HCT116 (cell line): ENCODE results near the gene CD19.

ENCODE experiments used
- CTCF ChIP-seq, 3 experiments: fragments of 200-600 bp in 1 of 3; sonication (generic) in 1 of 3; IDR thresholded peaks in 2 of 3; conservative IDR thresholded peaks in 1 of 3; 2 replicates each; pipeline ENCODE4 v1.5.1; 2012 to 2017; ENCODE audit warnings: low read depth in 2 of 3, low read length in 2 of 3, antibody characterized with exemption in 1 of 3, borderline replicate concordance in 1 of 3, control low read depth in 1 of 3, mild to moderate bottlenecking in 1 of 3, mixed read lengths in 1 of 3, mixed run types in 1 of 3, moderate library complexity in 1 of 3; ENCODE audit not compliant: insufficient read depth in 1 of 3
- POLR2AphosphoS5 ChIP-seq: IDR thresholded peaks from 2 replicates; pipeline ENCODE4 v1.6.1; 2011; ENCODE audit warnings: mild to moderate bottlenecking, low read depth, low read length, moderate library complexity
- TF ChIP-seq, protein P1 (sequence below): IDR thresholded peaks from 2 replicates; pipeline ENCODE4 v1.6.1; 2012; ENCODE audit warnings: low read depth

- TF ChIP-seq, protein P1, sequence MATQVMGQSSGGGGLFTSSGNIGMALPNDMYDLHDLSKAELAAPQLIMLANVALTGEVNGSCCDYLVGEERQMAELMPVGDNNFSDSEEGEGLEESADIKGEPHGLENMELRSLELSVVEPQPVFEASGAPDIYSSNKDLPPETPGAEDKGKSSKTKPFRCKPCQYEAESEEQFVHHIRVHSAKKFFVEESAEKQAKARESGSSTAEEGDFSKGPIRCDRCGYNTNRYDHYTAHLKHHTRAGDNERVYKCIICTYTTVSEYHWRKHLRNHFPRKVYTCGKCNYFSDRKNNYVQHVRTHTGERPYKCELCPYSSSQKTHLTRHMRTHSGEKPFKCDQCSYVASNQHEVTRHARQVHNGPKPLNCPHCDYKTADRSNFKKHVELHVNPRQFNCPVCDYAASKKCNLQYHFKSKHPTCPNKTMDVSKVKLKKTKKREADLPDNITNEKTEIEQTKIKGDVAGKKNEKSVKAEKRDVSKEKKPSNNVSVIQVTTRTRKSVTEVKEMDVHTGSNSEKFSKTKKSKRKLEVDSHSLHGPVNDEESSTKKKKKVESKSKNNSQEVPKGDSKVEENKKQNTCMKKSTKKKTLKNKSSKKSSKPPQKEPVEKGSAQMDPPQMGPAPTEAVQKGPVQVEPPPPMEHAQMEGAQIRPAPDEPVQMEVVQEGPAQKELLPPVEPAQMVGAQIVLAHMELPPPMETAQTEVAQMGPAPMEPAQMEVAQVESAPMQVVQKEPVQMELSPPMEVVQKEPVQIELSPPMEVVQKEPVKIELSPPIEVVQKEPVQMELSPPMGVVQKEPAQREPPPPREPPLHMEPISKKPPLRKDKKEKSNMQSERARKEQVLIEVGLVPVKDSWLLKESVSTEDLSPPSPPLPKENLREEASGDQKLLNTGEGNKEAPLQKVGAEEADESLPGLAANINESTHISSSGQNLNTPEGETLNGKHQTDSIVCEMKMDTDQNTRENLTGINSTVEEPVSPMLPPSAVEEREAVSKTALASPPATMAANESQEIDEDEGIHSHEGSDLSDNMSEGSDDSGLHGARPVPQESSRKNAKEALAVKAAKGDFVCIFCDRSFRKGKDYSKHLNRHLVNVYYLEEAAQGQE: no peak
- no peak for TF ChIP-seq POLR2AphosphoS5
- TF ChIP-seq CTCF (IDR thresholded peaks at IDR 0.05 in 2 of 3, conservative IDR thresholded peaks at IDR 0.05 in 1 of 3; ENCODE audit: borderline replicate concordance in 1 of 3, insufficient read depth in 1 of 3, low read depth in 2 of 3, low read length in 2 of 3): no peak
These were observed 27.4 kb upstream of the CD19 start for GRCh38 chr16:28904363-28904762.
